ENCODE data around the gene CT47A1.
"Not testable (repeated sequence)": the region's sequence is repeated elsewhere in the genome, so short reads cannot be mapped to it uniquely, and the experiment has no call there.

Gene CT47A1

DNA sequence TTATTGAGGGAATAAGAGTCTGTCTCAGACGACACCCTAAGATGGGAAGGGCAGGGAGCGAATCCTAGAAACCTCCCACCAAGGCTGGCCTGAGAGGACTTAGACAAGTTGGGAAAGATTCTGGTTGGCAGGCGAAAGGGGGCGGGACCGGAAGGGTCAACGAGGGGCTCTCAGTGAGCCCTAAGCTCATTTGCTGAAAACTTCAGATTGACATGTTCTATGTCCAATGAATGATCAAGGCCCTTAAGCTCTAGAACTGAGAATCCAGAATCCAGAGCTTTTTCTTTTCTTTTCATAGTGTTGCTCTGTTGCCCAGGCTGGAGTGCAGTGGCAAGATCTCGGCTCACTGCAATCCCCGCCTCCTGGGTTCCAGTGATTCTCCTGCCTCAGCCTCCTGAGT lies at the start of gene CT47A1:
CT47A1 (minus strand) TSS at position 101 of the 400 bp plus-strand sequence. CDS start 231 bp downstream, outside the sequence.
- not testable (repeated sequence) for H3K27ac ChIP-seq (ENCODE audit: low read length); H3K9me2 ChIP-seq (replicated peaks; ENCODE audit: insufficient read depth, low read length); H3K4me1 ChIP-seq (ENCODE audit: low read length); H3K27me3 ChIP-seq (replicated peaks; ENCODE audit: insufficient read depth, low read length); H4K20me1 ChIP-seq (ENCODE audit: insufficient read depth, low read length); H3K9me3 ChIP-seq (replicated peaks; ENCODE audit: insufficient read depth, low read length); H3K4me3 ChIP-seq (ENCODE audit: low read length); H3K36me3 ChIP-seq (replicated peaks; ENCODE audit: insufficient read depth, low read length); H3K79me2 ChIP-seq (ENCODE audit: low read length); H3K9ac ChIP-seq (ENCODE audit: low read length); H2AFZ ChIP-seq (ENCODE audit: low read length); DNase-seq; H3F3A ChIP-seq (ENCODE audit: insufficient read depth, low read length); H3K4me2 ChIP-seq (ENCODE audit: low read depth, low read length)

DNA sequence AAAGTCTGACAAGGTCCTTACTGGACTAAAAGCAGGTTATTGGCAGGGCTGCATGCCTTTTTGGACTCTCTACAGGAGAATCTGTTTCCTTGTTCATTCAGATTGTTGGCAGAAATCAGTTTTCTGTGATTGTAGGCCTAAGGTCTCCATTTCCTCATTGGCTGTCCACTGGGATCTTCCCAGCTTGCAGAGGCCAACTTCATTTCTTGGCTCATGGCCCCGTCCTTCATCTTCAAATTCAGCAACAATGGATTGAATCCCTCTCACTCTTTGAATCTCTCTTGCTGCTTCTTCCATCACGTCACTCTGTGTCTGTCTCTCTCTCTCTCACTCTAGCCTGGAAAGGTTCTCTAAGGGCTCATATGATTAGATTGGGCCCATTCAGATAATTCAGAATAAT lies 47.0 kb upstream of the CT47A1 start:
- Histone ChIP-seq H3K4me3 (ENCODE audit: low read length) (no peak overlapping the region), H4K20me1 (ENCODE audit: insufficient read depth, low read length) (no peaks in the 10 kb centered on the region), H3K9me3 (replicated peaks; ENCODE audit: insufficient read depth, low read length) (no peaks in the 10 kb centered on the region), H3K36me3 (replicated peaks; ENCODE audit: insufficient read depth, low read length) (no peaks in the 10 kb centered on the region), H3K9ac (ENCODE audit: low read length) (no peak overlapping the region), H3K79me2 (ENCODE audit: low read length) (no peaks in the 10 kb centered on the region), H3K4me1 (ENCODE audit: low read length) (no peaks in the 10 kb centered on the region), H3K27me3 (replicated peaks; ENCODE audit: insufficient read depth, low read length) (no peaks in the 10 kb centered on the region), H2AFZ (ENCODE audit: low read length) (no peak overlapping the region), H3K27ac (ENCODE audit: low read length) (no peak overlapping the region), H3K4me2 (ENCODE audit: low read depth, low read length) (no peak overlapping the region), H3K9me2 (replicated peaks; ENCODE audit: insufficient read depth, low read length) (no peaks in the 10 kb centered on the region), H3F3A (ENCODE audit: insufficient read depth, low read length) (no peaks in the 10 kb centered on the region)
- TF ChIP-seq EZH2 (optimal IDR thresholded peaks at IDR 0.05; ENCODE audit: low read depth, low read length) (no peak), EZH2phosphoT487 (IDR thresholded peaks at IDR 0.05; ENCODE audit: low read length) (no peak)
- TF ChIP-seq, protein P1, sequence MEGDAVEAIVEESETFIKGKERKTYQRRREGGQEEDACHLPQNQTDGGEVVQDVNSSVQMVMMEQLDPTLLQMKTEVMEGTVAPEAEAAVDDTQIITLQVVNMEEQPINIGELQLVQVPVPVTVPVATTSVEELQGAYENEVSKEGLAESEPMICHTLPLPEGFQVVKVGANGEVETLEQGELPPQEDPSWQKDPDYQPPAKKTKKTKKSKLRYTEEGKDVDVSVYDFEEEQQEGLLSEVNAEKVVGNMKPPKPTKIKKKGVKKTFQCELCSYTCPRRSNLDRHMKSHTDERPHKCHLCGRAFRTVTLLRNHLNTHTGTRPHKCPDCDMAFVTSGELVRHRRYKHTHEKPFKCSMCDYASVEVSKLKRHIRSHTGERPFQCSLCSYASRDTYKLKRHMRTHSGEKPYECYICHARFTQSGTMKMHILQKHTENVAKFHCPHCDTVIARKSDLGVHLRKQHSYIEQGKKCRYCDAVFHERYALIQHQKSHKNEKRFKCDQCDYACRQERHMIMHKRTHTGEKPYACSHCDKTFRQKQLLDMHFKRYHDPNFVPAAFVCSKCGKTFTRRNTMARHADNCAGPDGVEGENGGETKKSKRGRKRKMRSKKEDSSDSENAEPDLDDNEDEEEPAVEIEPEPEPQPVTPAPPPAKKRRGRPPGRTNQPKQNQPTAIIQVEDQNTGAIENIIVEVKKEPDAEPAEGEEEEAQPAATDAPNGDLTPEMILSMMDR (IDR thresholded peaks at IDR 0.05; ENCODE audit: low read length), result no peak
- no peak for DNase-seq

DNA sequence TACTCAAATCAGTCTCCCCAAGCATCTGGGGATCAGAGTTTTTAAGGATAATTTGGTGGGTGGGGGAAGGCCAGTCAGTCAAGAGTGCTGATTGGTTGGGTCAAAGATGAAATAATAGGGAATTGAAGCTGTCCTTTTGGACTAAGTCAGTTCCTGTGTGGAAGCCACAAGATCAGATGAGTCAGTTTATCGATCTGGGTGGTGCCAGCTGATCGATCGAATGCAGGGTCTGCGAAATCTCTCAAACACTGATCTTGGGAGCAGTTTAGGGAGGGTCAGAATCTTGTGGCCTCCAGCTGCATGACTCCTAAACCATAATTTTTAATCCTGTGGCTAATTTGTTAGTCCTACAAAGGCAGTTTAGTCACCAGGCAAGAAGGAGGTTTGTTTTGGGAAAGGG lies 44.5 kb upstream of the CT47A1 start:
- H4K20me1 ChIP-seq (ENCODE audit: insufficient read depth, low read length), result no peaks in the 10 kb centered on the region
- no peaks in the 10 kb centered on the region for H3K9me2 ChIP-seq (replicated peaks; ENCODE audit: insufficient read depth, low read length)
- H3K27me3 ChIP-seq (replicated peaks; ENCODE audit: insufficient read depth, low read length), result no peaks in the 10 kb centered on the region
- no peak for DNase-seq
- H3K4me1 ChIP-seq (ENCODE audit: low read length), result no peaks in the 10 kb centered on the region
- no peaks in the 10 kb centered on the region for H3K36me3 ChIP-seq (replicated peaks; ENCODE audit: insufficient read depth, low read length)
- no peak overlapping the region for H3K4me3 ChIP-seq (ENCODE audit: low read length)
- H3K4me2 ChIP-seq (ENCODE audit: low read depth, low read length), result no peak overlapping the region
- TF ChIP-seq EZH2 (optimal IDR thresholded peaks at IDR 0.05; ENCODE audit: low read depth, low read length) (no peak), EZH2phosphoT487 (IDR thresholded peaks at IDR 0.05; ENCODE audit: low read length) (no peak)
- TF ChIP-seq, protein P1 (IDR thresholded peaks at IDR 0.05; ENCODE audit: low read length), result no peak
- H3K79me2 ChIP-seq (ENCODE audit: low read length), result no peaks in the 10 kb centered on the region
- no peak overlapping the region for H2AFZ ChIP-seq (ENCODE audit: low read length)
- H3K9ac ChIP-seq (ENCODE audit: low read length), result no peak overlapping the region
- H3K27ac ChIP-seq (ENCODE audit: low read length), result no peak overlapping the region
- H3F3A ChIP-seq (ENCODE audit: insufficient read depth, low read length), result no peaks in the 10 kb centered on the region
- no peaks in the 10 kb centered on the region for H3K9me3 ChIP-seq (replicated peaks; ENCODE audit: insufficient read depth, low read length)

DNA sequence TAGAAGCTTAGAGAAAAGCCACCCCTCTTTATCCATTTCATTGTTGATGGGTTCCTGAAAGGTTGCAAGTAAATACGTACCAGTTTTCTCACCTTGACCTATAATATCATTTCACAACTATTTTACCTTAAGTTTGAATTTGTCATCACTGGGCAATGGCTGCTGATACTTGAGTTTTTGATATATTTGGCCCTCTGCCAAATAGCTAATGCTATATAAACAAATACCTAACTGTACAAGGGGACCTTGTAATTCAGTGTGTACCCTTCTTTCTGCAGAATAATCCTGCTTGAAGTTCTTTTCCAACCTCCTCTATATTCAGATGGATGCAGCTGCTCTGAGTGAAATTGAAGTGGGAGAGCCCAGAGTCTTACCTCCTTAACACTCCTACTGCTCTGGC lies 42.9 kb upstream of the CT47A1 start:
- Histone ChIP-seq H3K9ac (ENCODE audit: low read length) (no peak overlapping the region), H3K79me2 (ENCODE audit: low read length) (no peaks in the 10 kb centered on the region), H3K27ac (ENCODE audit: low read length) (no peak overlapping the region), H3K36me3 (replicated peaks; ENCODE audit: insufficient read depth, low read length) (no peaks in the 10 kb centered on the region), H3K4me1 (ENCODE audit: low read length) (no peaks in the 10 kb centered on the region), H4K20me1 (ENCODE audit: insufficient read depth, low read length) (no peaks in the 10 kb centered on the region), H3K9me3 (replicated peaks; ENCODE audit: insufficient read depth, low read length) (no peaks in the 10 kb centered on the region), H3F3A (ENCODE audit: insufficient read depth, low read length) (no peaks in the 10 kb centered on the region), H3K27me3 (replicated peaks; ENCODE audit: insufficient read depth, low read length) (no peaks in the 10 kb centered on the region), H3K4me3 (ENCODE audit: low read length) (no peak overlapping the region), H3K9me2 (replicated peaks; ENCODE audit: insufficient read depth, low read length) (no peaks in the 10 kb centered on the region), H3K4me2 (ENCODE audit: low read depth, low read length) (no peak overlapping the region), H2AFZ (ENCODE audit: low read length) (no peak overlapping the region)
- TF ChIP-seq EZH2 (optimal IDR thresholded peaks at IDR 0.05; ENCODE audit: low read depth, low read length), result no peak
- TF ChIP-seq, protein P1 (IDR thresholded peaks at IDR 0.05; ENCODE audit: low read length), result no peak
- TF ChIP-seq EZH2phosphoT487 (IDR thresholded peaks at IDR 0.05; ENCODE audit: low read length), result no peak
- no peak for DNase-seq
